HG02938 (cell line): ENCODE measurements around the gene ZBTB20.
A peak's percentile ranks its signal among the peaks of the same experiment; 100 is the strongest.

ENCODE experiments used
- ATAC-seq: cut with Tn5 transposase; IDR thresholded peaks from one replicate; pipeline ENCODE4 v1.9.1; 2021; ENCODE audit warnings: mild to moderate bottlenecking, moderate library complexity; ENCODE audit not compliant: unreplicated experiment

ZBTB20 gene

GRCh38 chr3:115092220-115092791 lies 54.8 kb downstream of the ZBTB20 start:
- peak; percentile 77 for ATAC-seq

- no peak for ATAC-seq
Measured at GRCh38 chr3:115090712-115091111, 56.4 kb downstream of the ZBTB20 start.

DNA sequence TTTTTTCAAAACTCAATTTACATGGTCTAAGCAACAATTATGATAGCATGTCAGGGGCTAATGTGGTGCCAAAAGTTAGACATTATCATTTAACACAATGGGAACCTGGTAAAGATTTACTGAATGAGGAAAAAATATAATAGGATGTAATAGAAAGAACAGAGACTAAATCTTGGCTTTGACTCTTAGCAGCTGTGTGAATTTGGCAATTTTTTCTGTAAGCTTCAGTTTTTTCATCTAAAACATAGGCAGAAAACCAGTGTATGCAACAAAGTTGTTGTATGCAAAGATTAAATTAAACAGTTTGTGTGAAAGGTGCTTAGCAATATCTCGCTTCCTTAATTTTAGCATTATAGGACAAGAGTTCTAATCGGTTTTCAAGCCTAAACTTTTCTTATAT lies 57.6 kb downstream of the ZBTB20 start:
- no peak for ATAC-seq

- ATAC-seq: no peak
Measured at GRCh38 chr3:115087512-115087911, 59.6 kb downstream of the ZBTB20 start.

DNA sequence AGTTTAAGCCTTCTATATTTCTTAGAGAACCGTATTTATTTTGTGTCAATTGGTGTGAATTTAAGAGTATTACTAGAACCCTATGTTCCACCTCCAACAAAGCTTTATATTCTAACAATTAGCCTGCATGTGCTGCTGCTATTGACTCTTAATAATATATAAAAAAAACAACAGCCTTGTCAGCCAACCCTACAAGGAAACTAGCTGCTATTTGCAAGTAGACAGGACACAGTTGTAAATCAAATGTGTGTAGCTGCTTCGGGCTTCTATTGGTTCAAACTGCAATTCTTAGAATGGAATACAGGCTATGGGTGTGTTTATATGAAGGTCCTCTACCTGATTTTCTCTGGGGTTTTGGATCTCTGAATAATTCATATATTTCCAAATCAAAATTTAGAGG lies 60.7 kb downstream of the ZBTB20 start:
- ATAC-seq: no peak

GRCh38 chr3:115085197-115085865 lies 61.8 kb downstream of the ZBTB20 start:
- no peak for ATAC-seq

- ATAC-seq: no peak
Measured at GRCh38 chr3:115084686-115085085, 62.4 kb downstream of the ZBTB20 start.

DNA sequence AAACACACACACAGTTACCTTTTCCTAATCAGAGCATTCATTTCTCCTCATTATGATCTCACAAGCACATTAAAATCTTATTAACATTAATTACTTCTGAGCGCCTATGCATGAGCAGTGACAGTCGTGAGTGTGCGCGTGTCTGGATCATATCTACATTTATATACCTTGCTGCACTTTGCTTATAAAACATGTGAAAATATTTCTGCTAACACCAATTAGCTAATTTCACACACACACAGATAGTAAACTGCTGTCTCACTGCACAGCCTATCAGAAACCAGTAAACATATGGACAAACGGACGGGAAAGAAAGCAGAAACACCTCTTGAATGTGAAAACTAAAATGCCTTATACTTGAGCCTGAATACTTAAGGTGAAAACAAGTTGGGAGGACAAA lies 64.8 kb downstream of the ZBTB20 start:
- no peak for ATAC-seq

GRCh38 chr3:115081444-115081843 lies 65.6 kb downstream of the ZBTB20 start:
- ATAC-seq: no peak

- ATAC-seq: no peak
Measured at GRCh38 chr3:115077501-115078250, 69.4 kb downstream of the ZBTB20 start.

- ATAC-seq: no peak
Measured at GRCh38 chr3:115074502-115074901, 72.6 kb downstream of the ZBTB20 start.

DNA sequence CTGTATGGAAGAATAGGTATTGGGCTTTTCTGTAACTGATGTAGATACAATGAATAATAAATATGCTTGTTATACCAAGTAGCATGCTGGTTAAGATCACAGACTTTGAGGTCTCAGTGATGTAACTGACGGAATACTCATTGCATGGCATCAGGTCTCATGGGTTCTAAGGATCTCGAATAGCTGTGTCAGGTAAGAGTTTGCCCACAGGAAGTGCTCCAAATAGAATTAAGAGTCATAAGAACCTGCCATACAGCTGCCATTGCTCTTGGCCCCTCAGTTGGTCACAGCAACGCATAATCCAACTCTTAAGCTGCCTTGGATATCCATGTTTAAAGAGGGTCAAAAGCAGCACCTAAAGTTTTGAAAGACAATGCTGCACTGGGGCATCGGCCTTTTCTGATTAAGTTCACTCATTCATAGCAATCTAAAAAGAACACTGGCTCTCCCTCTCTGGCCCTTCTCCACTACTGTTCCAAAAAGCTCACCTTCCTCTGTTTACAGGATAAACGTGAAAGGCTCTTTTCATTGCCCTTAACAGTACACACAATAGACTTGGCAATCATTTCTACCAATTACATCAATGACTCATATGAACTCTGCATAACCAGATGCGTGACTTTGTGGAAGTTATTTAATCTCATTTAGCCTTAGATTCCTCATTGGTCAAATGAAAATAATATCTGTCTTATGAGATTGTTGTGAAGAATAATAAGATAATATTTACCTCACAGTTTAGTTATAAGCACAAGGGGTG lies 74.6 kb downstream of the ZBTB20 start:
- ATAC-seq: no peak

DNA sequence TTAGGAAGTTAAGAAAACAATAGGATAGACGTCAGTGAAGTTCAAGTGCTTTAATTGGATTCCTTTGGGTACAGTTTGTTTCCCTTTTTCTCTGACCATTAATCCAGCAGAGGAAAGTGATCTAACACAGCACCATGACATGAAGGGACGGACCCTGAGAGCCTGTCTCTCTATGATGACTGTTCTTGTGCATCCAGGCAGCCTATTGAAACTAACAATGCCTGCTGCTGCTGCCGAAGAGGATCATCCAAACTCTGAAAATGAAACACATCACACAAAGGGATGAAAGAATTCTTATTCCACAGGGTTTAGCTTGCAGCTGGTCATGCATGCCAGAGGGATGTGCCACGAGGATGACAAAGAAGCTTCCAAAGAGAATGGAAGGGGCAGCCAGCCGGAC lies 75.5 kb downstream of the ZBTB20 start:
- ATAC-seq: no peak

GRCh38 chr3:115071166-115071565 lies 75.9 kb downstream of the ZBTB20 start:
- ATAC-seq: no peak

- no peak for ATAC-seq
Measured at GRCh38 chr3:115068799-115069198, 78.3 kb downstream of the ZBTB20 start.

- no peak for ATAC-seq
Measured at GRCh38 chr3:115062412-115062956, 84.6 kb downstream of the ZBTB20 start.

- no peak for ATAC-seq
Measured at GRCh38 chr3:115062009-115062408, 85.1 kb downstream of the ZBTB20 start.

DNA sequence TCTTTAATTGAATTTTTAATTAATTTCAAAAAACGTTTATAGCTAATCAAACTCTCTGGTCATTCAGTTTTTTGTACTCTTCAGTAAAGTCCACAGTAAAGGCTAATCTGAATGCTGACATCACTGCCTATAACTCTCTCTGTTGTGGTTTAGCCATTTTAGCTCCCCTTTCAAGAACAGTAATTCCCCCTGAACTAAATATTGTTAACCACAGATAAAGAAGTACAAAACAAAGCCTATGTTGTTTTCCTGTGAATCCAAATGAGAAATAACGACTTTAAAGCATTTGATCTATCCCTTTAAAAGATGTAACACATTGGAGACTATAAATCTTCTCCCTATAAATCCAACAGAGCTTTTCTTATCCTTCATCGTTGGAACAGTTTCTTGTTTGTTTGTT lies 94.2 kb downstream of the ZBTB20 start:
- no peak for ATAC-seq

GRCh38 chr3:115042351-115042750 lies 104.7 kb downstream of the ZBTB20 start:
- ATAC-seq: no peak

DNA sequence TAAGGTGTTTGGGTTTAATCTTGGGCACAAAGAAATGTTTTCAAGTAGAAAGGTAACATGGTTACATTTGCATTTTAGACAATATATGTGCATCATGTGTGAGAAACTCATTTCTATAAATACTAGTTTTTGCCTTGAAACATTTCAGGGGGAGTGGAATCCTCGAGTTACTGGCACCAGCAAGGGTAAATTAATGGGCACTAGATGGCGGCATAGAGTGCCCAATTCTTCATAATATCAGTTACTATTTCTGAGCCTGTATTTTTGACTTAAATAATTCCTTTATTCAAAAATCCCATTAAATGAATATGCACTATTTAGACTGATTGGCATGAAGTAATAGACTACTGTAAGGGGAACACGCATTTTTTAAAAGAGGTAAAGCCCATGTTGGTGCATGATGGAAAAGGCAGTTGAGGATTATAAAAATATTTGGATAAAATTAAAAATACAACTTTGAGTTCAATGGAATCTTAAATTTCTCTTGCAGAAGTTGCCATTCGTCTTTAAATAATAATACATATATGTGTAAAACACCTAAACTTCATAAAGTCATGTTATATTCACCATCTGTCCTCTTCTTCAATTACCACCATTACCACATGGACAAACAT lies 106.3 kb downstream of the ZBTB20 start:
- ATAC-seq: no peak

- ATAC-seq: no peak
Measured at GRCh38 chr3:115040246-115040645, 106.8 kb downstream of the ZBTB20 start.
